ENCODE results near the gene ARHGAP15.

ARHGAP15 gene

DNA sequence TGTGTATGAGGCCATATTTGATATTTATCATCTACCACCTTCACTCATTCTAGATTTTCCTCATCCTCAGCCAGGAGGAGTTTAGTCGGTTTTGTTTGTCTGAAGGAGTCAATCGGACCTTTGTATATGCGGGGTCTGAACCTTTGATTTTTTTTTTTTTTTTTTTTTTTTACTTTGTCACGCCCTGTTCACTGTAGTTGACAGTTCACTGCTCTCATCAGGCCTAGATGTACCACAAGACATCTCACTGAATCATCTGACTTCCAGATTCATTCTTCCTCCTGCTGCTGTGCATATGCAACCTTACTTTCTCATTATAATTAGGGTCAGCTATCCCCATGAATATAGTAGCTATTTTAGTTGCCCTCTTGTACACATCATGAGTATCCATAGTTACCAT is 133.2 kb downstream of the ARHGAP15 start:
- no peak for DNase-seq (ENCODE audit: low read depth in 2 of 2)

- no peak for DNase-seq (ENCODE audit: low read depth in 2 of 2)
These were observed 133.9 kb downstream of the ARHGAP15 start for GRCh38 chr2:143263066-143263625.

DNA sequence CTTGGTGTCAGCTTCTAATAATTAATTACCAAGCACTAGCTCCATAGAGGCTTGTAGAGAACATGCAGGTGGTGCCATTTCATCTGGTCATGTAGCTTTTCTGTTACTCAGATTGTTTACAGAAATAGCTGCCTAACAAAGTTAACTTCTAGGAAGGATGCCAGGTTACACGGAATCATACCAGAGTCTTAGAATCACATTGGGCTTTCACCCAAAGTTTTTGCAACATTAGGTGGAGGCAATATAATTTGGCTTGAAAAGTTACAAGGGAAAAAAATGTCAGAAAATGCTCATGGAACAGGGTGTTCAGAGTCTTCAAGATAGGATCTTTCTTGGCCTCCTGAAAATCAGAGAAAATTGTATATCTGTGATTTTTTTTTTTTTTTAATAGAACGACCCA is 135.6 kb downstream of the ARHGAP15 start:
- no peak for DNase-seq (ENCODE audit: low read depth in 2 of 2)

GRCh38 chr2:143279672-143280071 is 150.5 kb downstream of the ARHGAP15 start:
- no peak for DNase-seq (ENCODE audit: low read depth in 2 of 2)

DNA sequence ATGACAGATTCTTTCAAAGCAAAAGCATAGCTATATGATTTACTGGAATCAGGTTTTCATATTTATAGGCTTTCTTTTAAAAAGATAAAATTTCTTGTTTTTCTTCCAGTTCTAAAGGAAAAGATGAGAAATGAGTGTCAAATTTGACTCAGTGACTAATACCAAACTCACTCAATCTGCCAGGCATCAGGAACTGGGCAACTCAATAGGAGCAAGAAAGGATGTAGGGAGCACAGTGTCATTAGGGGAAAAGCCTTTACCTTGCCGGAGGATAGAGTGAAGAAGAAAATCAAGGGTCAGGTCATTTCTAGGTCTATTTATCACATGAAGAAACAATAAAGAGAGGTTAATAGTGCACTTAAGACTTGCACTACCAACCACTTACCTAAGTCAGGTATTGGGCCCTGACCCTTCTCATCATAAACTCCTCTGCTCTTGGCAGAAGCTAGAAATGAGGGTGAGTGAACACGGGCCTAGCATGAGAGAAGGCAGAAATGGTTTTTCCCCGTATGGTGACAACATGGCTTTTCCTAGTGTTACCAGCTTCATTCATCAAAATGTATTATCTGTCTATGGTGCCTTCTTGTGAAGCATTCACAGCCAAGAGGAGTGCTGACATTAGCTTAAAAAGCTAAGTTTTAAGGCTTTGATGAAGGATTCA is 151.0 kb downstream of the ARHGAP15 start:
- DNase-seq (ENCODE audit: low read depth in 2 of 2): no peak

DNA sequence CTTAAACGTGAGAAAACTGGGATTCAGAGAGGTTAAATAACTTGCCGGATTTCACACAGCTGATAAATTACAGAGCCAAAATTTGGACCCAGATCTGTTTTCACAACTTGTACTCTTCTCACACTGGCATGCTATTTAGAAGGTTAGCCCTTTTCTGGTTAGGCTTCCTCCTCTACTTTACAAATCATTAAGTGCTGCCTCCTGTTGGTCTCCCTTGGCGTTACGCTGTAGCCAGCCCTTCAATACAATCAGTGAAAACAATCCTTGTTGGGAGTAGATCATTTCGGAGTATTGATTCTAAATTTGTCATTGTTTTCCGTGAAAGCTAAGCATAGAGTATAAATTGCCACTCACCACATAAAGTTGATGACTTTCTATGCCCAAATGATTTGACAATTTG is 153.5 kb downstream of the ARHGAP15 start:
- DNase-seq (ENCODE audit: low read depth in 2 of 2): no peak

- DNase-seq (ENCODE audit: low read depth in 2 of 2): no peak
These were observed 155.0 kb downstream of the ARHGAP15 start for GRCh38 chr2:143284087-143284675.

GRCh38 chr2:143289025-143289424 is 159.8 kb downstream of the ARHGAP15 start:
- DNase-seq (ENCODE audit: low read depth in 2 of 2): no peak

DNA sequence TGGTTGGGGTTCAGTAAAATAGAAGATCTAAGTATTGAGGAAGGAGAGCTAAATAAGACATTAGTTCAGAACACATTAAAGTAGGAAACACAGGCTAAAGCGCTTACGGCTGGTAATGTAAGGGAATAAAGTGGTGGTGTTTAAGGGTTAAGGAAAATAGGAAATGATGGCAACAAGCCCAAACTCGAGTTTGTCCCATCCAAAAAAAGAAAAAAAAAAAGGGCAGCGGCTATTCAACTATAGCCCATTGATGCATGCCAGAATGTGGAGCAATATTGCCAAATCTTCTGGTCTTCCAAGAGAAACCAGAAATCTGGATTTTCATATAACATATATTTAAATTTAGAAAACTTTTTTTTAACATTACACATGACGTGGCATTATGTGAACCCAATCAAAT is 161.0 kb downstream of the ARHGAP15 start:
- DNase-seq (ENCODE audit: low read depth in 2 of 2): no peak

GRCh38 chr2:143294068-143294467 is 164.8 kb downstream of the ARHGAP15 start:
- no peak for DNase-seq (ENCODE audit: low read depth in 2 of 2)

DNA sequence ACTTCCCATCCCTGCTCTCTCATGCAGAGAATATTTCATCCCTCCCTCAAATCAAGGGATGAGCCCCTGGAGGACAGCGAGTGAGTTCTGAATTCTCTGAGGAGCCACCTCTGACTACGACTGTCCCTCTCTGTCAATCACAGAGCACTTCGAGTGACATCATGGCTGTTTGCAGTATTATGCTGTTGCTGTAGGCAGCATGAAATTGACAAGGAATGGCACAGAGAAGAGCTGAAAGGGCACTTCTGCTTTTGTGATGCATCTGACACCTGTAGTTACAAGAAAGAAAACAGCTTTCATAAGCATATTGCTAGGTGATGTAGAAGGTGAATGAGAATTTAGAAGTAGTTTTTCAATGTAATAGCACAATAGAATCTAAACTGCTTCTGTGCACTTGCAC is 166.9 kb downstream of the ARHGAP15 start:
- no peak for DNase-seq (ENCODE audit: low read depth in 2 of 2)

- DNase-seq (ENCODE audit: low read depth in 2 of 2): no peak
These were observed 168.0 kb downstream of the ARHGAP15 start for GRCh38 chr2:143297182-143297581.

- DNase-seq (ENCODE audit: low read depth in 2 of 2): no peak
These were observed 171.3 kb downstream of the ARHGAP15 start for GRCh38 chr2:143300536-143300935.

- no peak for DNase-seq (ENCODE audit: low read depth in 2 of 2)
These were observed 182.2 kb downstream of the ARHGAP15 start for GRCh38 chr2:143311426-143311825.

- DNase-seq (ENCODE audit: low read depth in 2 of 2): no peak
These were observed 183.2 kb downstream of the ARHGAP15 start for GRCh38 chr2:143312441-143312840.

DNA sequence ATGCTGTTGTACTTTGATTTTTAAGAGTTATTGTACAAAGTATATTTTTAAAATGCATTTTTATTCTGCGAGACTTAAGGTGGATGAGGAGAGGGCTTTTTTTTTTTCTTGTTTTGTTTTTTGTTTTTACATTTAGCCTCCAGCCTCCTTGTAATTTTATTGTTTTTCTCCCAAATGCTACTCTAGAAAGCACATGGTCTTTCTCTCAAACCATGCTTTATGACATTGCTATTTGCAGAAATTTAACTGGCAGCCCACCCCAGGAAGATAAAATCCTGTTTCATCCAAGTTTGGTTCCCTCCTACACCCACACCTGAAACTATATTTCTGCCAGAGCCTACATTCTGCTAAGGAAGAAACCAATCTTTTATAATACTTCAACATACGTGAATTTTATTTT is 184.6 kb downstream of the ARHGAP15 start:
- DNase-seq (ENCODE audit: low read depth in 2 of 2): no peak

DNA sequence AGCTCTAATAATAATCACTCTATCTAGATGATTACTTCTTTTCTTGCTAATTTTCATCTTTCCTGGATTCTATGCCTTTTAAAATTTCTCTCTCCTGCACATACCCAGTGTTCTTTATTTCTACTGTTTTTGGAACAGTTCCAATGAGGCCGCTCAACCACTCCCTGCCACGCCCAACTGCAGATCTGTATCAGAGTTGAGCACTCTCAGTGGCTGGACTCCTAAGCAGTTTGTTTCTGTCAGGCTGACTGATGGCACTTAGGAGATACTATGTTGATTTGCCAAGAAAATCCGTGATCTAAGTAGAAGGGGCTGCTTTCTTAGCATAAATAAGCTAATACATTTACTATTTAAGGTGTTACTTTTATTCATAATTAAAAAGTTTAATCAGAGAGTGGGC is 192.8 kb downstream of the ARHGAP15 start:
- DNase-seq (ENCODE audit: low read depth in 2 of 2): no peak

DNA sequence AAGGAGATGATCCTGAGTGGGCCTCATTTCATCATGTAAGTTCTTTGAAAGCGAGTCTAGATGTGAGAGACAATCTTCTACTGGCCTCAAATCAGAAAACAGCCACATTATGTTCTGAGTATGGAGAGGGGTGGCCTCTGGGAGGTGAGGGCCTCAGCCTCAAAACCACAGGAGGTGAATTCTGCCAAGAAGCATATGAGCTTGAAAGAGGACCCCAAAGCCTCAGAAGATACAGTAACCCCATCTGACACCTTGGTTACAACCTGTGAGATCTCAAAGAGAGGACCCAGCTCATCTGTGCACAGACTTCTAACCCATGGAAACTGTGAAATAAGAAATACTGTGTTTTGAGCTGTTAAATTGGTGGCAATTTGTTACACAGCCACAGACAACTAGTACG is 200.1 kb downstream of the ARHGAP15 start:
- DNase-seq (ENCODE audit: low read depth in 2 of 2): no peak

GRCh38 chr2:143333168-143333791 is 204.1 kb downstream of the ARHGAP15 start:
- no peak for DNase-seq (ENCODE audit: low read depth in 2 of 2)

DNA sequence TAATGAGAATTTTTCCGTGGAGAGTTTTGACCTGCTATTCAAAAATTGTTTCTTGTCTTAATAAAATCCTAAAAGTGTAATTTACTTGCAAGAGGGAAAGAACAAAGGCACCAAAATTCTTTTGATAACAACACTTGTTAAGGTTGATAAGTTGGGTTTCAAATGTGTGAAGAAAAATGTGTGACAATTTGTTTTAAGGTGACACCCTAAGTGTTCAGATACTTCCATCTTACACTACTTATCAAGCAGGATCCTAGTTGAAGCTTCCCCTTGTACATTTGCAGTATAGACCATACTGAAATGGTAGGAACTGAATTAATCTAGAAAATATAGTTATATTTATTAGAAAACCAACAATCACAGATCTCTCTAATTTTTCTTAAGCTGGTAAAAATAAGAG is 204.6 kb downstream of the ARHGAP15 start:
- DNase-seq (ENCODE audit: low read depth in 2 of 2): no peak

DNA sequence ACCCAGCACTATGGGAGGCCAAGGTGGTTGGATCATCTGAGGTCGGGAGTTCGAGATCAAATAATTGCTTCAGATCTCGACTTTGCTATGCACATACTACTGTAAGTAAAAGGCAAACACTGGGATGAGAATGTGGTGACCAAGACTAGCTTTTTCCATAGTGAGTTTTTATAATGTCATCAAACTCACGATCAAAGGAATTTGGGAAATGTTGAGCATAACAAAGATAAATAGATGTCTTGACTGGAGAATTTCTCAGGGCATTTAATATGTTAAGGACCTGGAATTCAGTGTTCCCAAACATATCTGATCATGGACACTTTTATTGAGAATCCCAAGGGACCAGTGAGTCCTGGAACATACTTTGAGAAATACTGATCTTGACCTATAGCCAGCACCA is 205.6 kb downstream of the ARHGAP15 start:
- DNase-seq (ENCODE audit: low read depth in 2 of 2): no peak

GRCh38 chr2:143336719-143337210 is 207.5 kb downstream of the ARHGAP15 start:
- no peak for DNase-seq (ENCODE audit: low read depth in 2 of 2)

DNA sequence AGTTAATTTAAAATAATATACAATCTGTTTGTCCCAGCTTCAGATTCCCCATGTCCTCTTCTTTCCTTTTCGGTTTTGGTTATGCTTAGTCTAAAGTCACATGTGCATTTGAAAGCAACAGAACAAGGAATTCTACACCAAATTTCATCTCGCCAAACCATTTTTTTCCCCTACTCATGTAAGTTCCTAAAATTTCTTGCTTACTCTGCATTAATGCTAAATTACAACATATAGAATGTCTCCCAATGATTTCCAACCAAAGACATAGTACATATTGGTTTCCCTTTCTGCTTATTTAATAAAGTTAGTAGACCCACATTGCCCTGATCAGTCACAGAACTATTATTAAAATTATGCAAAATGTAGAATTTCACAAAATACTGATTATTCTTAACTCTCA is 212.3 kb downstream of the ARHGAP15 start:
- no peak for DNase-seq (ENCODE audit: low read depth in 2 of 2)

Data from stimulated activated CD4-positive, alpha-beta T cell treated with anti-CD3 and anti-CD28 coated beads, Interleukin-15, amount 100 ng/mL, for 48 hours (primary cell).